ENCODE measurements around the gene TEX14. TPM values are rescaled to one million over a fixed set of nuclear protein-coding genes. Genes with fewer than 3 reads are reported as not detected.

TEX14 gene
- total RNA-seq, 4 donors from 2014 or later, result 0.27 TPM; not detected in 3

DNA sequence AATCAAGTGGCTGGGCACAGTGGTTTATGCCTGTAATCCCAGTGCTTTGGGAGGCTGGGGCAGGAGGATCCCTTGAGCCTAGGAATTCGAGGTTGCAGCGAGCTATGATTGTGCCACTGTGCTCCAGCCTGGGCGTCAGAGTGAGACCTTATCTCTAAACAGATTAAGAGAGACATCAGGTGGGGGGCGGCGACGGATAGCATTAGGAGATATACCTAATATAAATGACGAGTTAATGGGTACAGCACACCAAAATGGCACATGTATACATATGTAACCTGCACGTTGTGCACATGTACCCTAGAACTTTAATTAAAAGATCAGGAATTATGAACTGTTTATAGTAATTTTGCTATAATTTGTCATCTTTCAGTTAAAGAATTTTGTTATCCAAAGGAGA lies 10.9 kb upstream of the TEX14 start:
- 82 to 92% methylated on average over 2 to 8 of the region's 8 CpGs for WGBS, 2 donors (ENCODE audit: low coverage in 1 of 2)
- no peaks in the 10 kb centered on the region for H3K4me1 ChIP-seq
- in situ Hi-C loops (cut with MboI; ENCODE audit: low pct_ligation_motif_present in 1 of 4, low pct_unique_long_range_greater_than_20kb in 1 of 4, low sequenced_read_pairs in 3 of 4), result loop anchor here in 1 of 4 donors (10.0 kb wide), 1 partner anchor 302 kb away; no protein-coding TSS in a partner anchor

DNA sequence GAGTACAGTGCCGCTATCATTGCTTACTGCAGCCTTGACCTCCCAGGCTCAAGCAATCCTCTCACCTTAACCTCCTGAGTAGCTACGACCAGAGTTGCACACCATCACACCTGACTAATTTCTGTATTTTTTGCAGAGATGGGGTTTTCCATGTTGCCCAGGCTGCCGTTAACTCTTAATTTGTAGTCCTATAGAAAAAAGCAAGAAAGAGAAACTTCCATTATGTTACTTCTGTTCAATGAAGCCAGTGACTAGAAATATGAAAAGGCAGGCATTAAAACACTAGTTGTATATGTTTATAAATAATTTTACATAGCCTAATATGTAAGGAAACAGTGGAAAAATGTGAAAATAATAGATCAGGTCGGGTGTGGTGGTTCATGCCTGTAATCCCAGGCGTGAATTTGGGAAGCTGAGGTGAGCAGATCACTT lies 10.2 kb upstream of the TEX14 start:
- WGBS, 2 donors (ENCODE audit: low coverage in 1 of 2), result 80 to 86% methylated on average over 5 of the region's 5 CpGs
- DNase-seq, result no peak
- Histone ChIP-seq H3K9me3 (no peaks in the 10 kb centered on the region), H3K27ac (no peak overlapping the region), H3K36me3 (no peaks in the 10 kb centered on the region), H3K4me1 (no peaks in the 10 kb centered on the region), H3K27me3 (no peaks in the 10 kb centered on the region), H3K4me3 (no peak overlapping the region)
- TF ChIP-seq EP300 (IDR thresholded peaks at IDR 0.05; ENCODE audit: low read depth) (no peak), POLR2A (IDR thresholded peaks at IDR 0.05) (no peak), POLR2AphosphoS5 (IDR thresholded peaks at IDR 0.05) (no peak)
- TF ChIP-seq, protein P1, sequence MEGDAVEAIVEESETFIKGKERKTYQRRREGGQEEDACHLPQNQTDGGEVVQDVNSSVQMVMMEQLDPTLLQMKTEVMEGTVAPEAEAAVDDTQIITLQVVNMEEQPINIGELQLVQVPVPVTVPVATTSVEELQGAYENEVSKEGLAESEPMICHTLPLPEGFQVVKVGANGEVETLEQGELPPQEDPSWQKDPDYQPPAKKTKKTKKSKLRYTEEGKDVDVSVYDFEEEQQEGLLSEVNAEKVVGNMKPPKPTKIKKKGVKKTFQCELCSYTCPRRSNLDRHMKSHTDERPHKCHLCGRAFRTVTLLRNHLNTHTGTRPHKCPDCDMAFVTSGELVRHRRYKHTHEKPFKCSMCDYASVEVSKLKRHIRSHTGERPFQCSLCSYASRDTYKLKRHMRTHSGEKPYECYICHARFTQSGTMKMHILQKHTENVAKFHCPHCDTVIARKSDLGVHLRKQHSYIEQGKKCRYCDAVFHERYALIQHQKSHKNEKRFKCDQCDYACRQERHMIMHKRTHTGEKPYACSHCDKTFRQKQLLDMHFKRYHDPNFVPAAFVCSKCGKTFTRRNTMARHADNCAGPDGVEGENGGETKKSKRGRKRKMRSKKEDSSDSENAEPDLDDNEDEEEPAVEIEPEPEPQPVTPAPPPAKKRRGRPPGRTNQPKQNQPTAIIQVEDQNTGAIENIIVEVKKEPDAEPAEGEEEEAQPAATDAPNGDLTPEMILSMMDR (IDR thresholded peaks at IDR 0.05), result no peak
- intact Hi-C loops (cut with DNase I; ENCODE audit: low total_unique reads) (no loop called here), in situ Hi-C loops (cut with MboI; ENCODE audit: low pct_ligation_motif_present in 1 of 4, low pct_unique_long_range_greater_than_20kb in 1 of 4, low sequenced_read_pairs in 3 of 4) (loop anchor here in 1 of 4 donors (10.0 kb wide), 1 partner anchor 303 kb away; no protein-coding TSS in a partner anchor)

More for the DNA sequence above, 10.9 kb upstream of the TEX14 start:
- H3K27ac ChIP-seq, result no peak overlapping the region
- no peaks in the 10 kb centered on the region for H3K27me3 ChIP-seq
- intact Hi-C loops (cut with DNase I; ENCODE audit: low total_unique reads), result no loop called here
- no peaks in the 10 kb centered on the region for H3K9me3 ChIP-seq
- no peak overlapping the region for H3K4me3 ChIP-seq
- TF ChIP-seq POLR2AphosphoS5 (IDR thresholded peaks at IDR 0.05) (no peak), POLR2A (IDR thresholded peaks at IDR 0.05) (no peak), EP300 (IDR thresholded peaks at IDR 0.05; ENCODE audit: low read depth) (no peak)
- TF ChIP-seq, protein P1 (IDR thresholded peaks at IDR 0.05), result no peak
- H3K36me3 ChIP-seq, result no peaks in the 10 kb centered on the region
- DNase-seq, result no peak

DNA sequence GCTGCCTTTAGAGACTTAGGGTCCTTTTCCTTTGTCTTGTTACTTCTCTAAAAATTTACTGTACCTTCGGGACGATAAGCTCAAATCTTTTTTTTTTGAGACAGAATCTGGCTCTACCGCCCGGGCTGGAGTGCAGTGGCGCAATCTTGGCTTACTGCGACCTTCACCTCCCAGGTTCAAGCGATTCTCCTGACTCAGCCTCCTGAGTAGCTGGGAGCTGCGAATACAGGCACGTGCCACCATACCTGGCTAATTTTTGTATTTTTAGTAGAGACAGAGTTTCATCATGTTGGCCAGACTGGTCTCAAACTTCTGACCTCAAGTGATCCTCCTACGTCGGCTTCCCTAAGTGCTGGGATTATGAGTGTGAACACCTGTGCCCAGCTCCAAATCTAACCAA lies 7.9 kb upstream of the TEX14 start:
- H3K9me3 ChIP-seq, result no peaks in the 10 kb centered on the region
- no peak for TF ChIP-seq POLR2A (IDR thresholded peaks at IDR 0.05)
- no peak for TF ChIP-seq POLR2AphosphoS5 (IDR thresholded peaks at IDR 0.05)
- no peak for TF ChIP-seq EP300 (IDR thresholded peaks at IDR 0.05; ENCODE audit: low read depth)
- TF ChIP-seq, protein P1 (IDR thresholded peaks at IDR 0.05), result no peak
- WGBS, 2 donors (ENCODE audit: low coverage in 1 of 2), result 94 to 95% methylated on average over 8 to 11 of the region's 11 CpGs
- DNase-seq, result no peak
- H3K36me3 ChIP-seq, result no peaks in the 10 kb centered on the region
- H3K4me1 ChIP-seq, result no peaks in the 10 kb centered on the region
- H3K27ac ChIP-seq, result no peak overlapping the region
- no peak overlapping the region for H3K4me3 ChIP-seq
- intact Hi-C loops (cut with DNase I; ENCODE audit: low total_unique reads) (loop anchor here (10.0 kb wide), 1 partner anchor 175 kb away; no protein-coding TSS in a partner anchor), in situ Hi-C loops (cut with MboI; ENCODE audit: low pct_ligation_motif_present in 1 of 4, low pct_unique_long_range_greater_than_20kb in 1 of 4, low sequenced_read_pairs in 3 of 4) (loop anchor here in 1 of 4 donors (10.0 kb wide), 1 partner anchor 305 kb away; no protein-coding TSS in a partner anchor)
- no peaks in the 10 kb centered on the region for H3K27me3 ChIP-seq

DNA sequence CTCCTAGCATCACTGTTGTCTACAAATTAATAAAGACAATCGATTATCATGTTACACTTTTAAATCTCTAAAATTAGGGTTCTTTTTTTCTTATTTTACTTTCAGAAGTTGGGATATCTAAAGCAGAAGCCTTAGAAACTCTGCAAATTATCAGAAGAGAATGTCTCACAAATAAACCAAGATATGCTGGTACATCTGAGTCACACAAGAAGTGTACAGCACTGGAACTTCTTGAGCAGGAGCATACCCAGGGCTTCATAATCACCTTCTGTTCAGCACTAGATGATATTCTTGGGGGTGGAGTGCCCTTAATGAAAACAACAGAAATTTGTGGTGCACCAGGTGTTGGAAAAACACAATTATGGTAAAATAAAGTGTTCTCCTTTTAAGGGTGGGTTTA lies 3.0 kb upstream of the TEX14 start:
- H3K9me3 ChIP-seq, result no peaks in the 10 kb centered on the region
- 78 to 97% methylated on average over 1 of the region's 1 CpG for WGBS, 2 donors (ENCODE audit: low coverage in 1 of 2)

More for the DNA sequence above, 3.0 kb upstream of the TEX14 start:
- no peak for DNase-seq
- in situ Hi-C loops (cut with MboI; ENCODE audit: low pct_ligation_motif_present in 1 of 4, low pct_unique_long_range_greater_than_20kb in 1 of 4, low sequenced_read_pairs in 3 of 4), result no loop called here
- Histone ChIP-seq H3K4me1 (peaks cover 5 to 21% (median 8%) of the 10 kb centered on the region in 4 donors), H3K36me3 (no peaks in the 10 kb centered on the region), H3K27me3 (no peaks in the 10 kb centered on the region), H3K27ac (no peak overlapping the region), H3K4me3 (no peak overlapping the region)
- intact Hi-C loops (cut with DNase I; ENCODE audit: low total_unique reads), result loop anchor here (10.0 kb wide), 1 partner anchor 170 kb away; no protein-coding TSS in a partner anchor
- no peak for TF ChIP-seq EP300 (IDR thresholded peaks at IDR 0.05; ENCODE audit: low read depth)
- TF ChIP-seq, protein P1 (IDR thresholded peaks at IDR 0.05), result no peak

Measured in transverse colon (tissue), 4 donors.